K562 (cell line): ENCODE data around the gene HSPA1L. TPM values are rescaled to one million over a fixed set of nuclear protein-coding genes. Genes with fewer than 3 reads are reported as not detected.

Experiments used
- NR2C2 ChIP-seq, 2 experiments: fragments of 200-800 bp in 1 of 2; sonication (Bioruptor generic) in 1 of 2; sonication (generic) in 1 of 2; formaldehyde crosslinking in 1 of 2; IDR thresholded peaks; 2 replicates each; pipeline versions ENCODE4 v1.6.1 to v1.8.0; 2016 to 2022; ENCODE audit warnings: mild to moderate bottlenecking in 1 of 2, missing compliant biosample characterization in 1 of 2, missing genetic modification characterization in 1 of 2, missing genetic modification reagents in 1 of 2
- XRCC5 ChIP-seq: fragments of 200-400 bp; formaldehyde crosslinking; IDR thresholded peaks from 2 replicates; pipeline ENCODE4 v1.6.1; 2017; ENCODE audit warnings: low read depth, mild to moderate bottlenecking, low read length
- ZNF263 ChIP-seq: sonication (generic); formaldehyde crosslinking; IDR thresholded peaks from 2 replicates; pipeline ENCODE4 v1.8.0; 2022; ENCODE audit warnings: mild to moderate bottlenecking, missing genetic modification reagents, borderline replicate concordance
- ZNF445 ChIP-seq: fragments of 250-450 bp; sonication (Bioruptor Pico); IDR thresholded peaks from 2 replicates; pipeline ENCODE4 v1.4.0; 2020; ENCODE audit warnings: low read depth, mild to moderate bottlenecking, moderate library complexity
- ZNF699 ChIP-seq: fragments of 250-450 bp; sonication (Bioruptor Pico); IDR thresholded peaks from 2 replicates; pipeline ENCODE4 v1.8.0; 2021; ENCODE audit warnings: mild to moderate bottlenecking, moderate library complexity; ENCODE audit not compliant: insufficient replicate concordance
- ZNF778 ChIP-seq: fragments of 450-650 bp; formaldehyde crosslinking; IDR thresholded peaks from 2 replicates; pipeline ENCODE4 v1.4.0; 2020; ENCODE audit warnings: mild to moderate bottlenecking, moderate library complexity
- polyA plus RNA-seq, 8 experiments: library from polyadenylated mRNA; depleted of rRNA in 4 of 8; stranded (reverse) in 5 of 8; unstranded in 3 of 8; fragments of >200 nt; fragmentation: Nextera tagmentation in 2 of 8; fragmentation: Illumina TruSeq in 1 of 8; extraction: Ambion mirVana in 2 of 8; extraction: Trizol in 1 of 8; gene quantifications; 2 replicates each; pipeline versions ENCODE4 v1.2.1 to v1.2.3, GENCODE V29; 2011 to 2014; ENCODE audit warnings: inconsistent platforms in 1 of 8, missing spikeins in 1 of 8
- total RNA-seq, 7 experiments: library from RNA; depleted of rRNA in 6 of 7; stranded (reverse); fragments of >200 nt in 6 of 7; fragmentation: Illumina TruSeq in 2 of 7; extraction: Trizol in 2 of 7; gene quantifications; 2 replicates each; pipeline versions ENCODE4 v1.2.1 to v1.2.3, GENCODE V29; 2011 to 2021; ENCODE audit warnings: low replicate concordance in 1 of 7
- TF ChIP-seq, protein P1 (sequence below): fragments of 250-450 bp; sonication (Bioruptor Pico); IDR thresholded peaks from 2 replicates; pipeline ENCODE4 v1.8.0; 2022; ENCODE audit warnings: inconsistent platforms, mild to moderate bottlenecking, moderate library complexity, borderline replicate concordance
- TF ChIP-seq, protein P2 (sequence below): sonication (generic); formaldehyde crosslinking; IDR thresholded peaks from 2 replicates; pipeline ENCODE4 v1.8.0; 2023; ENCODE audit warnings: mild to moderate bottlenecking, missing genetic modification reagents
- TF ChIP-seq, protein P3 (sequence below): fragments of 450-650 bp; IDR thresholded peaks from 2 replicates; pipeline ENCODE4 v1.6.1; 2016; ENCODE audit warnings: mild to moderate bottlenecking
- TF ChIP-seq, protein P4 (sequence below): fragments of 250-450 bp; sonication (Bioruptor Pico); IDR thresholded peaks from 2 replicates; pipeline ENCODE4 v1.8.0; 2021; ENCODE audit warnings: moderate library complexity, mild to moderate bottlenecking, inconsistent platforms
- TF ChIP-seq, protein P5 (sequence below): fragments of 250-450 bp; sonication (Bioruptor Pico); IDR thresholded peaks from 2 replicates; pipeline ENCODE4 v1.5.0; 2021
- TF ChIP-seq, protein P6 (sequence below): sonication (generic); formaldehyde crosslinking; IDR thresholded peaks from 2 replicates; pipeline ENCODE4 v1.8.0; 2022; ENCODE audit warnings: mild to moderate bottlenecking, missing genetic modification reagents
- TF ChIP-seq, protein P7 (sequence below): sonication (generic); formaldehyde crosslinking; IDR thresholded peaks from 2 replicates; pipeline ENCODE4 v1.8.0; 2022; ENCODE audit warnings: mild to moderate bottlenecking, missing genetic modification reagents

Gene HSPA1L
- total and polyA plus RNA-seq, 9 of the 15 experiments (the other 6 are each of a cell fraction or from before 2014, with no cell fraction given), result 0.14 to 2.1 (median 1.3) TPM

DNA sequence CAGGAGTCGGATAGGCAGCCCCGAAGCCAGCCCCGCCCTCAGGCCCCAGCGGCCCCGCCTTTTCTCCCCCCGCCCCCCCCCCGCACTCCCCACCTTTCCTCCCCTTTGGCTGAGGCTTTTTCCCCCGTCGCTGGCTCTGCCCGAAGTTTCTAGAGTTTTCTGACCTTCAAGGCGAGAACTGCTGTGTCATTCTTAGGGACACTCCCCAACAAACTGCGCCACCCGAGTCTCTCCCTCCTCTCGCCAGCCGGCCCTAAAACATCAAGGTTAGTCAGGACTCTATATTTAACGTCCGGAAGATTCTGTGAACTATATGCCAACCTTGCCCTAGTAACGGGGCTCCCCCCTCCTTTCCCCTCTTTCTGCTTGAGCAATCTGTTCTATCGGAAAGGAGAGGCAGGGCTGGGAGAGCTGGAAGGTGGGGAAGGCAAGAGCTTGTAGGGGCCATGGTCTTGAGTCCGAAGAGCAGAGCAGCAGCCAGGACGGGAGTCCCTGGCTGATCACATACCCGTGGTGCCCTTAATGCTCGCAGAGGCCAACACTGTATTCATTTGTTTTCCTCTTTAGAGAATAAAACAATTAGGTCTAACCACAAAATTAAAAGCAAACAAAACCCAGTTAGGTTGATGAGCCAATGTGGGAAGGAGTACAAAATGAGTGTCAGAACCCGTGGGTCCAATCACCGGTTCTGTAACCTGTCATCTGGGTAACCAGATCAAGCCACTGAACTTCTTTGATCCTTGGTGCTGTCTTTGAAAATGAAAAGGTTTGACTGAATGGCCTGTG, 7.1 kb upstream of the HSPA1L start (continued):
- TF ChIP-seq, protein P1, sequence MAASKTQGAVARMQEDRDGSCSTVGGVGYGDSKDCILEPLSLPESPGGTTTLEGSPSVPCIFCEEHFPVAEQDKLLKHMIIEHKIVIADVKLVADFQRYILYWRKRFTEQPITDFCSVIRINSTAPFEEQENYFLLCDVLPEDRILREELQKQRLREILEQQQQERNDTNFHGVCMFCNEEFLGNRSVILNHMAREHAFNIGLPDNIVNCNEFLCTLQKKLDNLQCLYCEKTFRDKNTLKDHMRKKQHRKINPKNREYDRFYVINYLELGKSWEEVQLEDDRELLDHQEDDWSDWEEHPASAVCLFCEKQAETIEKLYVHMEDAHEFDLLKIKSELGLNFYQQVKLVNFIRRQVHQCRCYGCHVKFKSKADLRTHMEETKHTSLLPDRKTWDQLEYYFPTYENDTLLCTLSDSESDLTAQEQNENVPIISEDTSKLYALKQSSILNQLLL (CRISPR knock-in tag), result no peak
- TF ChIP-seq ZNF445 (CRISPR knock-in tag), result no peak
- TF ChIP-seq, protein P2, sequence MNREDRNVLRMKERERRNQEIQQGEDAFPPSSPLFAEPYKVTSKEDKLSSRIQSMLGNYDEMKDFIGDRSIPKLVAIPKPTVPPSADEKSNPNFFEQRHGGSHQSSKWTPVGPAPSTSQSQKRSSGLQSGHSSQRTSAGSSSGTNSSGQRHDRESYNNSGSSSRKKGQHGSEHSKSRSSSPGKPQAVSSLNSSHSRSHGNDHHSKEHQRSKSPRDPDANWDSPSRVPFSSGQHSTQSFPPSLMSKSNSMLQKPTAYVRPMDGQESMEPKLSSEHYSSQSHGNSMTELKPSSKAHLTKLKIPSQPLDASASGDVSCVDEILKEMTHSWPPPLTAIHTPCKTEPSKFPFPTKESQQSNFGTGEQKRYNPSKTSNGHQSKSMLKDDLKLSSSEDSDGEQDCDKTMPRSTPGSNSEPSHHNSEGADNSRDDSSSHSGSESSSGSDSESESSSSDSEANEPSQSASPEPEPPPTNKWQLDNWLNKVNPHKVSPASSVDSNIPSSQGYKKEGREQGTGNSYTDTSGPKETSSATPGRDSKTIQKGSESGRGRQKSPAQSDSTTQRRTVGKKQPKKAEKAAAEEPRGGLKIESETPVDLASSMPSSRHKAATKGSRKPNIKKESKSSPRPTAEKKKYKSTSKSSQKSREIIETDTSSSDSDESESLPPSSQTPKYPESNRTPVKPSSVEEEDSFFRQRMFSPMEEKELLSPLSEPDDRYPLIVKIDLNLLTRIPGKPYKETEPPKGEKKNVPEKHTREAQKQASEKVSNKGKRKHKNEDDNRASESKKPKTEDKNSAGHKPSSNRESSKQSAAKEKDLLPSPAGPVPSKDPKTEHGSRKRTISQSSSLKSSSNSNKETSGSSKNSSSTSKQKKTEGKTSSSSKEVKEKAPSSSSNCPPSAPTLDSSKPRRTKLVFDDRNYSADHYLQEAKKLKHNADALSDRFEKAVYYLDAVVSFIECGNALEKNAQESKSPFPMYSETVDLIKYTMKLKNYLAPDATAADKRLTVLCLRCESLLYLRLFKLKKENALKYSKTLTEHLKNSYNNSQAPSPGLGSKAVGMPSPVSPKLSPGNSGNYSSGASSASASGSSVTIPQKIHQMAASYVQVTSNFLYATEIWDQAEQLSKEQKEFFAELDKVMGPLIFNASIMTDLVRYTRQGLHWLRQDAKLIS (CRISPR knock-in tag), result peak; percentile 84
- TF ChIP-seq XRCC5, result no peak
- TF ChIP-seq ZNF778 (CRISPR knock-in tag), result no peak
- no peak for TF ChIP-seq NR2C2 (CRISPR knock-in tag; IDR thresholded peaks at IDR 0.05)
- no peak for TF ChIP-seq NR2C2 (tag; IDR thresholded peaks at IDR 0.05)
- TF ChIP-seq, protein P3, sequence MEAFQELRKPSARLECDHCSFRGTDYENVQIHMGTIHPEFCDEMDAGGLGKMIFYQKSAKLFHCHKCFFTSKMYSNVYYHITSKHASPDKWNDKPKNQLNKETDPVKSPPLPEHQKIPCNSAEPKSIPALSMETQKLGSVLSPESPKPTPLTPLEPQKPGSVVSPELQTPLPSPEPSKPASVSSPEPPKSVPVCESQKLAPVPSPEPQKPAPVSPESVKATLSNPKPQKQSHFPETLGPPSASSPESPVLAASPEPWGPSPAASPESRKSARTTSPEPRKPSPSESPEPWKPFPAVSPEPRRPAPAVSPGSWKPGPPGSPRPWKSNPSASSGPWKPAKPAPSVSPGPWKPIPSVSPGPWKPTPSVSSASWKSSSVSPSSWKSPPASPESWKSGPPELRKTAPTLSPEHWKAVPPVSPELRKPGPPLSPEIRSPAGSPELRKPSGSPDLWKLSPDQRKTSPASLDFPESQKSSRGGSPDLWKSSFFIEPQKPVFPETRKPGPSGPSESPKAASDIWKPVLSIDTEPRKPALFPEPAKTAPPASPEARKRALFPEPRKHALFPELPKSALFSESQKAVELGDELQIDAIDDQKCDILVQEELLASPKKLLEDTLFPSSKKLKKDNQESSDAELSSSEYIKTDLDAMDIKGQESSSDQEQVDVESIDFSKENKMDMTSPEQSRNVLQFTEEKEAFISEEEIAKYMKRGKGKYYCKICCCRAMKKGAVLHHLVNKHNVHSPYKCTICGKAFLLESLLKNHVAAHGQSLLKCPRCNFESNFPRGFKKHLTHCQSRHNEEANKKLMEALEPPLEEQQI, result no peak
- TF ChIP-seq, protein P4, sequence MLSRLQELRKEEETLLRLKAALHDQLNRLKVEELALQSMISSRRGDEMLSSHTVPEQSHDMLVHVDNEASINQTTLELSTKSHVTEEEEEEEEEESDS (CRISPR knock-in tag), result no peak
- TF ChIP-seq, protein P5, sequence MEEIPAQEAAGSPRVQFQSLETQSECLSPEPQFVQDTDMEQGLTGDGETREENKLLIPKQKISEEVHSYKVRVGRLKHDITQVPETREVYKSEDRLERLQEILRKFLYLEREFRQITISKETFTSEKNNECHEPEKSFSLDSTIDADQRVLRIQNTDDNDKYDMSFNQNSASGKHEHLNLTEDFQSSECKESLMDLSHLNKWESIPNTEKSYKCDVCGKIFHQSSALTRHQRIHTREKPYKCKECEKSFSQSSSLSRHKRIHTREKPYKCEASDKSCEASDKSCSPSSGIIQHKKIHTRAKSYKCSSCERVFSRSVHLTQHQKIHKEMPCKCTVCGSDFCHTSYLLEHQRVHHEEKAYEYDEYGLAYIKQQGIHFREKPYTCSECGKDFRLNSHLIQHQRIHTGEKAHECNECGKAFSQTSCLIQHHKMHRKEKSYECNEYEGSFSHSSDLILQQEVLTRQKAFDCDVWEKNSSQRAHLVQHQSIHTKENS (CRISPR knock-in tag), result 0 out of 2 replicates have a peak, but pooled peaks have one; percentile 25
- peak; percentile 21; the same call in 1 of the 2 replicates for TF ChIP-seq ZNF263 (CRISPR knock-in tag)
- TF ChIP-seq ZNF699 (CRISPR knock-in tag), result no peak
- TF ChIP-seq, protein P6, sequence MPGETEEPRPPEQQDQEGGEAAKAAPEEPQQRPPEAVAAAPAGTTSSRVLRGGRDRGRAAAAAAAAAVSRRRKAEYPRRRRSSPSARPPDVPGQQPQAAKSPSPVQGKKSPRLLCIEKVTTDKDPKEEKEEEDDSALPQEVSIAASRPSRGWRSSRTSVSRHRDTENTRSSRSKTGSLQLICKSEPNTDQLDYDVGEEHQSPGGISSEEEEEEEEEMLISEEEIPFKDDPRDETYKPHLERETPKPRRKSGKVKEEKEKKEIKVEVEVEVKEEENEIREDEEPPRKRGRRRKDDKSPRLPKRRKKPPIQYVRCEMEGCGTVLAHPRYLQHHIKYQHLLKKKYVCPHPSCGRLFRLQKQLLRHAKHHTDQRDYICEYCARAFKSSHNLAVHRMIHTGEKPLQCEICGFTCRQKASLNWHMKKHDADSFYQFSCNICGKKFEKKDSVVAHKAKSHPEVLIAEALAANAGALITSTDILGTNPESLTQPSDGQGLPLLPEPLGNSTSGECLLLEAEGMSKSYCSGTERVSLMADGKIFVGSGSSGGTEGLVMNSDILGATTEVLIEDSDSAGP (CRISPR knock-in tag), result no peak
- TF ChIP-seq, protein P7, sequence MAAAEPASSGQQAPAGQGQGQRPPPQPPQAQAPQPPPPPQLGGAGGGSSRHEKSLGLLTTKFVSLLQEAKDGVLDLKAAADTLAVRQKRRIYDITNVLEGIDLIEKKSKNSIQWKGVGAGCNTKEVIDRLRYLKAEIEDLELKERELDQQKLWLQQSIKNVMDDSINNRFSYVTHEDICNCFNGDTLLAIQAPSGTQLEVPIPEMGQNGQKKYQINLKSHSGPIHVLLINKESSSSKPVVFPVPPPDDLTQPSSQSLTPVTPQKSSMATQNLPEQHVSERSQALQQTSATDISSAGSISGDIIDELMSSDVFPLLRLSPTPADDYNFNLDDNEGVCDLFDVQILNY (CRISPR knock-in tag), result no peak
